Activated CD4-positive, alpha-beta T cell treated with anti-CD3 and anti-CD28 coated beads for 36 hours (primary cell): Measurements from ENCODE around the gene NEDD4L. TPM values are rescaled to one million over a fixed set of nuclear protein-coding genes. Genes with fewer than 3 reads are reported as not detected.
A peak's percentile ranks its signal among the peaks of the same experiment; 100 is the strongest.

Source experiments
- ATAC-seq: fragments of 200-7000 bp; cut with Tn5 transposase; one replicate; pipeline ENCODE4 v1.10.0; 2021; ENCODE audit warnings: mild to moderate bottlenecking, moderate library complexity
- CTCF ChIA-PET: fragments of 350-600 bp; sonication (Branson Sonifier 250); formaldehyde crosslinking; loops from one replicate; lab custom pipeline; 2021; ENCODE audit warnings: antibody characterized with exemption; lab: Charles Lee
- POLR2A ChIA-PET: fragments of 350-600 bp; sonication (Branson Sonifier 250); formaldehyde crosslinking; loops from one replicate; lab custom pipeline; 2021; ENCODE audit warnings: antibody characterized with exemption, inconsistent platforms; lab: Charles Lee
- DNase-seq: peaks from one replicate; pipeline ENCODE4 v3.0.0-alpha.2; 2020
- H3K27ac Mint-ChIP-seq: one replicate; pipeline ENCODE4 v1.8.0; 2021; ENCODE audit warnings: mixed read lengths
- H3K27me3 Mint-ChIP-seq: one replicate; pipeline ENCODE4 v1.8.0; 2021; ENCODE audit warnings: mixed read lengths
- H3K36me3 Mint-ChIP-seq: one replicate; pipeline ENCODE4 v1.8.0; 2021; ENCODE audit warnings: low read depth, mixed read lengths
- H3K4me1 Mint-ChIP-seq: one replicate; pipeline ENCODE4 v1.8.0; 2021; ENCODE audit warnings: mixed read lengths
- H3K4me3 Mint-ChIP-seq: one replicate; pipeline ENCODE4 v1.8.0; 2021; ENCODE audit warnings: mild to moderate bottlenecking, moderate library complexity, mixed read lengths
- H3K9me3 Mint-ChIP-seq: one replicate; pipeline ENCODE4 v1.8.0; 2021; ENCODE audit warnings: low read depth, mixed read lengths
- intact Hi-C, 2 experiments: fragments of 100-400 bp; cut with DNase I in 1 of 2; cut with micrococcal nuclease in 1 of 2; formaldehyde crosslinking; loops; one replicate each; pipeline versions ENCODE4 v1.14.2 to v1.15.1; 2022 to 2024; cut with DNase I, micrococcal nuclease
- total RNA-seq, 2 experiments: library from RNA; stranded (reverse); gene quantifications; one replicate each; pipeline ENCODE4 v1.2.3, GENCODE V29; 2021

NEDD4L gene
- total RNA-seq, 2 experiments from 2014 or later = 6.4 to 6.8 TPM

DNA sequence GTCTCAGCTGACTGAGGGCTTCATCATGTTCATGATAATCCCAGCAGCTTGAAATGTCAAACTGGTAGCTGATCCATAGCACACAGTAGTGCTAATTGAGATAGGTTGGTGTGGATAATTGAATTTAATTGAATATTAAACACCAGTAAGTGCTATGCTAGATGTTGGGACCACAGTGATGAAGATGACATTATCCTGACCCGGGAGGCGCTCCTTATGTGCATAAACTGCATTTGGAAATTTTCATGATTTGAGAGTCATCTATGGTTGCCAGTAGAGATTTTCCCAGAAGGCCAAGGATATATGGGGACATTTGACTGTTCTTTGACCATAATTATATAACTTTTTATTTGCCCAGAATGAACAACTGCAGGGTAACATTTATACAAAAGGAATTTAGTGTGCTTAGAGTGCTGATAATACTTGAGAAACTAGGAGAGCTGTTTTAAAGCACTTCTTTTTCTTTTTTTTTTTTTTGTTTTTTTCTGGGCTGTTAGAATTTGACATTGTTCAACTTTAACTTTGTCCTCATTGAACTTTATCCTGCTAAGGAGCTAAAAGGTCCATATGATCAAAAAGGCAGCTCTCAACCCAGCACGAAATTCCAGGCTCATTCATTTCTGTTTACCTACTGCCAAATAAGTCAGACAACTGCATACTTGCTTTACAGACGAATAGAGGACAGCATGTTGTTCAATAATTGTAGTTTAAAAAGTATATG lies 242.8 kb downstream of the NEDD4L start:
- ChIA-PET POLR2A (no interaction called here), CTCF (interaction anchor here (1.0 to 1.5 kb wide), 2 partner anchors 14 to 477 kb away, joined by 3 to 4 read pairs; no protein-coding TSS in a partner anchor)
- Mint-ChIP-seq H3K4me3 (no peak overlapping the region), H3K27ac (no peak overlapping the region), H3K4me1 (no peaks in the 10 kb centered on the region), H3K9me3 (no peaks in the 10 kb centered on the region), H3K27me3 (no peaks in the 10 kb centered on the region), H3K36me3 (no peaks in the 10 kb centered on the region)
- no peak for ATAC-seq
- DNase-seq = no peak
- intact Hi-C loops = no loop called here

DNA sequence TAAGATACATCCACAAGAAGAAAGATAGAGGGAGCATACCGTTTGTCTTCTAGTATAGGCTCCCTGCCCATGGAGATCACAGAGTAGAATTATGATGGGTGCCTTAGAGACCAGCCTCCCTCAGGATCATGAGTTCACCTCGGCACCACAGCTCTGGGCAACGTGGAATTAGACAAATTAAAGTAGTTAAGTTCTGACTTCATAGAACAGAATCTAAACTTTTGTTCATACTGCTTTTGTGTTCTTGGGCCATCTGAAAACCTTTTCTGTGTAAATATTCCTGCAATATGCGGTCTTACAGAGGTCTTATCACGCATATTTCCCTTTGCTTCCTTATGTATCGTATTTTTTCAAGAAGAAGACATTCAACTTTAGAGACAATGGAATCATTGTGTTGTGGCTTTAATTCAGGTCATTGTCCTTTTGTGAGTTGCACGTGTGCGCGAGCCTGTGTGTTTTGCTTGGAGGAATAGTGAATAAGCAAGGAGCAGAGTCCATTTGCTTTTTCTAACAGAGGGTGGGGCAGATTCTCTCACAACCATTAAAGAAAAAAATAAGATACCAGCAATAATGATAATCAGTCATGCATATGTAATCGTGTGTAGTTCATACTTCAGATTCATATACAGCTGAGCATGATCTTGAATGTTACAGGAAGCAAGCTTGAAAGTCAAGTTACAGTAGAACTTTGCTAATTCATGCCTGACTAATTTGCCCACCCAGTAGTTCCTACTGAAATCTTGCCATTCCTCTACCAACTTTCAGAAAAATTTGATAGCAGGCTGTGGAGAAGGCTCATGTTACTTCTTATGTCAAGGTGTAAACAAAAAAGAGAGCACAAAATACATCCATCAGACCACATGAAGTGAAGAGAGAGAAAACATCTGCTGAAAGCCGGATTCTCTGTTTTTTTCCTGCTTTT lies 243.6 kb downstream of the NEDD4L start:
- Mint-ChIP-seq H3K27ac (no peak overlapping the region), H3K36me3 (no peaks in the 10 kb centered on the region), H3K9me3 (no peaks in the 10 kb centered on the region), H3K4me3 (no peak overlapping the region), H3K27me3 (peaks cover 3% of the 10 kb centered on the region), H3K4me1 (no peaks in the 10 kb centered on the region)
- ATAC-seq (no peak), DNase-seq (no peak)
- ChIA-PET CTCF (interaction anchor here (1.0 to 1.5 kb wide), 2 partner anchors 15 to 476 kb away, joined by 3 to 4 read pairs; no protein-coding TSS in a partner anchor), POLR2A (no interaction called here)
- intact Hi-C loops = no loop called here

DNA sequence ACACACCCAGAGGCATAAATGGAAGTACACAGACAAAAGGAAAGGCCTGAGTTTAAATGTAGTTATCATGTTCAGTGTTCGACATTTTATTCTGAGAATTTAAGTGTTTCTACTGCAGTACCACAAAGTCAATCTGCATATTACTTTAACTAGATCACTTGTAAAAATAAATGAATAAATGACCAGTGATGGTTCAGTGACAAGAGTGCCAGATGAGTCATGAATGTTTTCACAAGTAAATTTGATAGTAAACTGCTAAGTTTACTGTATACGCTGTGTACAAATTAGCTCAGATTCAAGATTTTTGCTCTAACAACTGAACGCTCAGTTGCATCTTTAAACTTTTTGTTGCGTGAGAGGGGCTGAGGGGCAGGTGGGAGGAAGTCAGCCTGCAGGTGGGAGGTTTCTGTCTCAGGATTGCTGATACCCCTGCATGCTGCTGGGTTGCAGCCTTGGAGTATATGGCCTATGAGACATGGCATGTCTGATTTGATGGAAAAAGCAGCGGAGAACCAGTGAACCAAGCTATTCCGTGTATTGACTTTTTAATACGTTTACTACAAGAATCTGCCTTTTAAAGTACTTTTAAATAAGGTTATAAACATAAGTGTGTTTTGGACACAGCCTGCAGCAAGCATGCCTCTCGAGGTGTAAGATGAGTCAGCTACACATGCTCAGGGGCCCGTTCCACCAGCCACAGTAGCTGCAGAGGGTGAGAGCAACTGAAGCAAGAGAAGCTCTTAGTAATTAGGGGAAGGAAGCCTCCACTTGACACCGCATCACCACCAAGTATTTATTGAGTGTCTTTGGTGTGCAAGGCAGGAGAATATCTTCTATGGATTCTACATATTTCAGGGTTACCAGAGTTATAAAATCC lies 245.1 kb downstream of the NEDD4L start:
- ATAC-seq (peak; percentile 53), DNase-seq (peak; percentile 26)
- intact Hi-C loops = no loop called here
- Mint-ChIP-seq H3K9me3 (no peaks in the 10 kb centered on the region), H3K27ac (no peak overlapping the region), H3K27me3 (peaks cover 4% of the 10 kb centered on the region), H3K4me3 (no peak overlapping the region), H3K4me1 (no peaks in the 10 kb centered on the region), H3K36me3 (no peaks in the 10 kb centered on the region)
- ChIA-PET POLR2A (no interaction called here), CTCF (no interaction called here)

DNA sequence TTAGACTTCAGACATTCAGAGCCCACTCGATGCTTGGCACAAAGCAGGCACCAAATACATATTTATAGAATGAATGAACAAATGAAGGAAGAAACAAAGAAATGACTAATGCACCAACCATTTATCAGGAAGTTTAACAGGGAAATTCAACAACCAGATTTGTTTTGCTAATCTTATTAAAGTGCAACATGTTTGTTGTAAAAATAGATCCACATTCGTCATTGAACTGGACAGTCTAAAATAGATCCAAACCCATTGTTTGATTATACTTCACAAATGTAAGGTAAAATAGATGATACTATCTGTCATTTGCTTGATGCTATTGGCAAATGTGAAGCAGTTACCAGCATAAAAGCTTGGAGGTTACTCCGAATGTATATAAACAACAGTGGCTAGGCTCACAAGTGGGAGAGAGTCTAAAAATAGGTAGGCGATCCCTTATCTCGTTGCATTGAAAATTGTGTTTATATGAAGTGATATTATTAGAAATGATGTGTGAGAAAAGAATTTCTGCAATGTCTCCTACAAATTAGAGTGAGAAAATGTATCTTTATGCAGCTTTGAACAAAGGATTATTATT lies 246.2 kb downstream of the NEDD4L start:
- ATAC-seq (no peak), DNase-seq (no peak)
- ChIA-PET POLR2A (no interaction called here), CTCF (no interaction called here)
- intact Hi-C loops = no loop called here
- no peak overlapping the region for H3K4me3 Mint-ChIP-seq
- no peaks in the 10 kb centered on the region for H3K36me3 Mint-ChIP-seq
- H3K27ac Mint-ChIP-seq = no peak overlapping the region
- peaks cover 4% of the 10 kb centered on the region for H3K27me3 Mint-ChIP-seq
- H3K4me1 Mint-ChIP-seq = no peaks in the 10 kb centered on the region
- H3K9me3 Mint-ChIP-seq = no peaks in the 10 kb centered on the region

DNA sequence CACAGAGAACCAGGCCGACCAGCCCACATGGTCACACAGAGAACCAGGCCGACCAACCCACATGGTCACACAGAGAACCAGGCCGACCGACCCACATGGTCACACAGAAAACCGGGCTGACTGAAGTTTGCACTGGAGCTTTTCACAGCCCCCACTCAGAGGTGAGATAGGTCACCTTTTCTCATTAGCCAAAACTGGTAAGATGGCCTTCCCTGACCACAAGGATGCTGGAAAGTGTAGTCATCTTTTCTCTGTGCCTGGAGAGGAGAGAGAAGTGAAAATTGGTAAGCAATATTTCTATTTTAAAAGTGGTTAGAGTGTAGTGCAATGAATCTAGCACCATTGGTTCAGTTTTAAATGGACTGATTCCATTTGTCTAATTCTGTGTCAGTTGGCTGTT lies 247.1 kb downstream of the NEDD4L start:
- Mint-ChIP-seq H3K36me3 (no peaks in the 10 kb centered on the region), H3K9me3 (no peaks in the 10 kb centered on the region), H3K4me1 (no peaks in the 10 kb centered on the region), H3K27me3 (peaks cover 6% of the 10 kb centered on the region), H3K4me3 (no peak overlapping the region), H3K27ac (no peak overlapping the region)
- intact Hi-C loops = no loop called here
- POLR2A ChIA-PET = no interaction called here
- DNase-seq (no peak), ATAC-seq (no peak)
- CTCF ChIA-PET = interaction anchor here (0.6 to 0.8 kb wide), 2 partner anchors 402 to 930 kb away, joined by 3 read pairs; no protein-coding TSS in a partner anchor

DNA sequence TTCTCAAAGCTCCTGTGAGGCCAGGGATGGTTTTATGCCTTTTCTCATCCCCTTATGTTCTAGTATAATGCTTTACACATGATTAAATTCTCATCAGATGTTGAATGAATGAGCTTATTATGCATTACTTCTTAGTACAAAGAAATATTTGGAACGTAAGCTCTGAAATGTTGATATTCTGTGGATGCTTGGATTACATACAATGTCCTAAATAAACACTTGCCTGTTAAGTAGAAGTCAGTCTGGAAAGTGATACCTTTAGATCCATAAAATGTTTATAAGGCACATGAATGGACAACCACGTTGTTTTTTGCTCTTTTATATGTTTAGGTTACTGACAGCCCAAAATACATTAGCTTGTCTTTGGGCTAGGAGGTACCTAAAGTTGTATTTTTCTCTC lies 248.6 kb downstream of the NEDD4L start:
- Mint-ChIP-seq H3K27ac (no peak overlapping the region), H3K9me3 (no peaks in the 10 kb centered on the region), H3K4me3 (no peak overlapping the region), H3K36me3 (no peaks in the 10 kb centered on the region), H3K27me3 (peaks cover 6% of the 10 kb centered on the region), H3K4me1 (peaks cover 7% of the 10 kb centered on the region)
- ChIA-PET POLR2A (no interaction called here), CTCF (interaction anchor here (1.0 kb wide), 1 partner anchor 9 kb away, joined by 4 read pairs; no protein-coding TSS in a partner anchor)
- DNase-seq (no peak), ATAC-seq (no peak)
- intact Hi-C loops = no loop called here

DNA sequence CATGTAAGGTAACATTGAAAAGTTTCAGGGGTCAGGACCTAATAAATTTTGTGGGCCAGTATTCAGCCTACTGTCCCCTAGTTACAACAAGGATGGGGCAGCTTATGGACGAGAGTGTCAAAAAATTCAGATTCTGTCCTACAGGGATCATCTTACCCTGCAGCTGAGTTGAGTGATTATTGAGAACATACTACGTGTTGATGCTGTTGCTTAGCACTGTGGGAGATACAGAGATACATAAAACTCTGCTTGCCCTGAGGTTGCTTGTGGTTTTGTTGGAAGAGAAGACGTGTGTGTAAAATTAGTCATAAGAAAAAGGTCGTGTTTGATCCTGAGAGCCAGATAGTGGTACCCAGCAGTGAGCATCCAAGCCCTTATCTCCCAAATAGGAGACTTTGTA lies 253.2 kb downstream of the NEDD4L start:
- POLR2A ChIA-PET = no interaction called here
- ATAC-seq = peak; percentile 84
- CTCF ChIA-PET = interaction anchor here (1.5 kb wide), 1 partner anchor 13 kb away, joined by 3 read pairs; no protein-coding TSS in a partner anchor
- no peaks in the 10 kb centered on the region for H3K9me3 Mint-ChIP-seq
- H3K4me1 Mint-ChIP-seq = peaks cover 24% of the 10 kb centered on the region
- intact Hi-C loops = no loop called here
- H3K27ac Mint-ChIP-seq = no peak overlapping the region
- no peak overlapping the region for H3K4me3 Mint-ChIP-seq
- H3K36me3 Mint-ChIP-seq = no peaks in the 10 kb centered on the region
- peaks cover 6% of the 10 kb centered on the region for H3K27me3 Mint-ChIP-seq
- DNase-seq = peak; percentile 32

DNA sequence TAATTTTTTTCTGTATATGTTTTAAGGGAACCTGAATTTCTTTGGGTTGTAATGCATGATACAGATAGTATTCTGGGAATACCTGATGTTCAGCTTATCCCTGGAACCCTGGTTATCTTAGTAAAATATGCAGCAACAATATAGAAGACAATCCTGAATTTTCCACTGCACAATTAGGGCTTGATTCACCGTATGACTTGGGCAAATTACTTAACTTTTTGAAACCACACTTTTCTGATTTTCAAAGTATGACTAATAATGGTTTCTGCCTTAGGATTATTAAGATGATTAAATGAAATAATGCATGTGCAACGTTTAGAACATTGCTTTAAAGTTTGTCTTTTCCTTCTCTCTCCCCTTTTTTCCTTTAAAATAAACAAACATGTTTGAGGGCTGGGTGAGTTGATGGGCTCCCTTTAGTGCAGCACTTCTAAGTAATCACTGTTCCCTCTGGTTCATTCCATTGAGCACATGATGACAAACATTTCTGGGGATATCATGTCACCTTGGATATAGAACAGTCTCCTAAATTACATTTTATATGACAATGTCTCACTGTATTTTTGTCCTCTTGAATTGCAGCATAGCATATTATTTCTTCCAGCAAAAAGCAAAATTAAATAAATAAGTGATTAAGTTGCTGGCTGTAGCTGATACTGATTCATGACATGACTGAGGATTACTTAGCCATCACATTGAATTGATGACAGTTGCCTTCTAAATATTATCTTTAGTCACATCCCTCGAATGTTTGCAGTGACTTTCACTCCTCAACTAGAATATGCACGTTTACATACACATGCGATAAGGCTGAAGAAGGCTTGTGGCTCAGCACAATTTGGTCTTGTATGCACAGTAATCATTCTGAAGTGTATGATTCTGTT lies 254.5 kb downstream of the NEDD4L start:
- ATAC-seq (no peak), DNase-seq (no peak)
- Mint-ChIP-seq H3K4me1 (peaks cover 37% of the 10 kb centered on the region), H3K36me3 (no peaks in the 10 kb centered on the region), H3K4me3 (no peak overlapping the region), H3K27ac (no peak overlapping the region), H3K27me3 (peaks cover 2% of the 10 kb centered on the region), H3K9me3 (no peaks in the 10 kb centered on the region)
- intact Hi-C loops = no loop called here
- ChIA-PET CTCF (interaction anchor here (0.6 to 1.7 kb wide), 4 partner anchors 14 to 225 kb away, joined by 3 to 7 read pairs (median 4); no protein-coding TSS in a partner anchor), POLR2A (no interaction called here)

DNA sequence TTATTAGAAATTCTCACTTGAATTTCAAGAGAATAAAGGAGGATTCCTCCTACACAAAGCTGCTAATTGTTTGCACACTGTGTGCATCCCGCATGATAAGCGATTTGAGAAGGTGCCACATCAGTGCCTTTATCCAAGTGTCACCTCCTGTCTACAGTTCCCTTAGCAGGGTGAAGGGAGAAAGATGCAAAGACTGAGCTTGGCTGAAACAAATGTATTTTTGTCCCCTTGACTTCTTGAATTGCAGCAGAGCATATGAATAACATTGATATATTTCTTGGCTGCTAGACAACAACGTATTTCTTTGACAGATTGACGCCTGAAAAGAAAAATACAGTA lies 255.1 kb downstream of the NEDD4L start:
- no peak overlapping the region for H3K27ac Mint-ChIP-seq
- DNase-seq = no peak
- ChIA-PET CTCF (interaction anchor here (0.6 to 1.7 kb wide), 3 partner anchors 18 to 225 kb away, joined by 3 to 7 read pairs (median 4); no protein-coding TSS in a partner anchor), POLR2A (no interaction called here)
- no peaks in the 10 kb centered on the region for H3K36me3 Mint-ChIP-seq
- ATAC-seq = no peak
- H3K4me1 Mint-ChIP-seq = peaks cover 43% of the 10 kb centered on the region
- intact Hi-C loops = no loop called here
- peaks cover 2% of the 10 kb centered on the region for H3K27me3 Mint-ChIP-seq
- no peak overlapping the region for H3K4me3 Mint-ChIP-seq
- no peaks in the 10 kb centered on the region for H3K9me3 Mint-ChIP-seq

DNA sequence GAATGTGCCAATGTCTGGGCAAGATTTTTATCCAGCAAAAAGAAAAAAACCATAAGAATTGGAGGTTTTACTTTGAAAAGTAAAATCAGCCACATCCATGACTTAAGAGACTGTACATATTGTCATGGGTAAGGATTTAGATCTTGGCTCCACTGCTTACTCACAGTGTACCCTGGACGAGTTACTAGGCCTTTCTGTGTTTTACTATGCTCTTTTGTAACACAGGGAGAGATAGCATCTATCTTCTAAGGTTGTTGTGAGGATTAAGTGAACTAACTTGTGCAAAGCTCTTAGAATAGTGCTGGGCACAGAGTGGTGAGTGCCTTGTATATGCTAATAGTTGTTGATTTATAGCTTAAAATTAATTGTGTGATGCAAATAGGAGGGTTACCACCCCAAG lies 255.9 kb downstream of the NEDD4L start:
- no peak overlapping the region for H3K27ac Mint-ChIP-seq
- ATAC-seq (no peak), DNase-seq (no peak)
- peaks cover 2% of the 10 kb centered on the region for H3K27me3 Mint-ChIP-seq
- CTCF ChIA-PET = interaction anchor here (1.6 to 1.7 kb wide), 2 partner anchors 14 to 17 kb away, joined by 6 to 7 read pairs; no protein-coding TSS in a partner anchor
- POLR2A ChIA-PET = interaction anchor here (1.3 kb wide), 1 partner anchor 17 kb away, joined by 4 read pairs; no protein-coding TSS in a partner anchor
- H3K4me3 Mint-ChIP-seq = no peak overlapping the region
- intact Hi-C loops = loop anchor here in 1 of 2 experiments (5.0 kb wide), 2 partner anchors 258 to 458 kb away; partner anchors contain the start of gene NEDD4L
- no peaks in the 10 kb centered on the region for H3K36me3 Mint-ChIP-seq
- no peaks in the 10 kb centered on the region for H3K9me3 Mint-ChIP-seq
- H3K4me1 Mint-ChIP-seq = peaks cover 46% of the 10 kb centered on the region
